ENCODE measurements around the gene LYPD6B. TPM values are rescaled to one million over a fixed set of nuclear protein-coding genes. Genes with fewer than 3 reads are reported as not detected.

Gene LYPD6B
- total RNA-seq, 1 experiment from 2014 or later: 12.1 TPM

GRCh38 chr2:149160195-149160594 is 121.7 kb downstream of the LYPD6B start:
- no peak for DNase-seq (ENCODE audit: low read depth)

GRCh38 chr2:149160701-149161217 is 122.3 kb downstream of the LYPD6B start:
- DNase-seq (ENCODE audit: low read depth): peak; percentile 37

GRCh38 chr2:149161481-149162225 is 123.2 kb downstream of the LYPD6B start:
- no peak for DNase-seq (ENCODE audit: low read depth)

GRCh38 chr2:149164296-149164695 is 125.8 kb downstream of the LYPD6B start:
- DNase-seq (ENCODE audit: low read depth): no peak

- no peak for DNase-seq (ENCODE audit: low read depth)
Observed at GRCh38 chr2:149164827-149165226, 126.3 kb downstream of the LYPD6B start.

- peak; percentile 95 for DNase-seq (ENCODE audit: low read depth)
Observed at GRCh38 chr2:149167001-149167780, 128.7 kb downstream of the LYPD6B start.

GRCh38 chr2:149167941-149168340 is 129.4 kb downstream of the LYPD6B start:
- peak; percentile 30 for DNase-seq (ENCODE audit: low read depth)

GRCh38 chr2:149169656-149170055 is 131.2 kb downstream of the LYPD6B start:
- DNase-seq (ENCODE audit: low read depth): peak; percentile 87

- no peak for DNase-seq (ENCODE audit: low read depth)
Observed at GRCh38 chr2:149170156-149170555, 131.7 kb downstream of the LYPD6B start.

- no peak for DNase-seq (ENCODE audit: low read depth)
Observed at GRCh38 chr2:149170911-149171310, 132.4 kb downstream of the LYPD6B start.

- DNase-seq (ENCODE audit: low read depth): no peak
Observed at GRCh38 chr2:149173220-149173619, 134.7 kb downstream of the LYPD6B start.

- DNase-seq (ENCODE audit: low read depth): no peak
Observed at GRCh38 chr2:149175956-149176355, 137.5 kb downstream of the LYPD6B start.

GRCh38 chr2:149178612-149179011 is 140.1 kb downstream of the LYPD6B start:
- DNase-seq (ENCODE audit: low read depth): no peak

- no peak for DNase-seq (ENCODE audit: low read depth)
Observed at GRCh38 chr2:149180226-149180875, 141.9 kb downstream of the LYPD6B start.

- DNase-seq (ENCODE audit: low read depth): no peak
Observed at GRCh38 chr2:149183187-149183586, 144.7 kb downstream of the LYPD6B start.

GRCh38 chr2:149184991-149185390 is 146.5 kb downstream of the LYPD6B start:
- DNase-seq (ENCODE audit: low read depth): no peak

GRCh38 chr2:149185942-149186490 is 147.5 kb downstream of the LYPD6B start:
- no peak for DNase-seq (ENCODE audit: low read depth)

GRCh38 chr2:149187057-149187456 is 148.6 kb downstream of the LYPD6B start:
- DNase-seq (ENCODE audit: low read depth): no peak

GRCh38 chr2:149188291-149188690 is 149.8 kb downstream of the LYPD6B start:
- DNase-seq (ENCODE audit: low read depth): no peak

GRCh38 chr2:149189769-149190168 is 151.3 kb downstream of the LYPD6B start:
- DNase-seq (ENCODE audit: low read depth): no peak

- no peak for DNase-seq (ENCODE audit: low read depth)
Observed at GRCh38 chr2:149191915-149192314, 153.4 kb downstream of the LYPD6B start.

GRCh38 chr2:149192427-149192826 is 153.9 kb downstream of the LYPD6B start:
- DNase-seq (ENCODE audit: low read depth): no peak

All from LHCN-M2 (cell line).